GM12878 (cell line): ENCODE measurements around the gene NDUFV2. TPM values are rescaled to one million over a fixed set of nuclear protein-coding genes. Genes with fewer than 3 reads are reported as not detected.

Experiments
- ATAC-seq: fragments of 200-7000 bp; cut with Tn5 transposase; 3 replicates; pipeline ENCODE4 v1.9.1; 2020; ENCODE audit warnings: mild to moderate bottlenecking, moderate library complexity
- BruUV-seq: library from RNA; stranded (reverse); fragments of 400-500 nt; replicated peaks from 2 replicates; lab custom pipeline; 2021; lab: Mats Ljungman, UMichigan
- CTCF ChIA-PET: fragments of 300-600 bp; sonication (Branson Sonifier 250); formaldehyde crosslinking; extraction: SDS; loops from one replicate; lab custom pipeline; 2021; ENCODE audit warnings: inconsistent platforms; lab: Yijun Ruan, JAX
- POLR2A ChIA-PET: fragments of 350-600 bp; formaldehyde crosslinking; extraction: SDS; loops from one replicate; lab custom pipeline; 2021; ENCODE audit warnings: inconsistent platforms; lab: Charles Lee
- RAD21 ChIA-PET: fragments of 300-600 bp; sonication (Branson Sonifier 250); formaldehyde crosslinking; loops from one replicate; lab custom pipeline; 2023; ENCODE audit warnings: antibody characterized with exemption; ENCODE audit not compliant: unreplicated experiment; lab: Charles Lee
- SMC1A ChIA-PET: fragments of 300-600 bp; sonication (Branson Sonifier 250); formaldehyde crosslinking; loops from one replicate; lab custom pipeline; 2023; ENCODE audit not compliant: unreplicated experiment, uncharacterized antibody; lab: Charles Lee
- DNase-seq: peaks from one replicate; pipeline ENCODE4 v3.0.0-alpha.2; 2011; ENCODE audit warnings: low read depth, low spot score
- FAIRE-seq: peaks from 3 replicates; lab custom pipeline; 2011; peaks lifted over from hg19 to GRCh38; lab: Jason Lieb, UNC
- H2AFZ ChIP-seq: 2 replicates; pipeline ENCODE4 v1.6.0; 2011; ENCODE audit warnings: low read depth, low read length, control low read depth; ENCODE audit not compliant: control insufficient read depth
- H3K27ac ChIP-seq: 2 replicates; pipeline ENCODE4 v1.5.1; 2011; ENCODE audit warnings: control low read depth; ENCODE audit not compliant: control insufficient read depth, insufficient read depth
- H3K27me3 ChIP-seq, 2 experiments: replicated peaks in 1 of 2; 2 replicates each; pipeline versions ENCODE4 v1.6.0 to v1.6.1; 2011; ENCODE audit warnings: low read length in 1 of 2; ENCODE audit not compliant: control insufficient read depth in 2 of 2, insufficient read depth in 2 of 2
- H3K36me3 ChIP-seq, 2 experiments: 2 replicates each; pipeline ENCODE4 v1.5.1; 2011; ENCODE audit warnings: low read length in 1 of 2; ENCODE audit not compliant: control insufficient read depth in 2 of 2, insufficient read depth in 2 of 2
- H3K4me1 ChIP-seq: 2 replicates; pipeline ENCODE4 v1.6.1; 2011; ENCODE audit warnings: mild to moderate bottlenecking, low read length, moderate library complexity, mixed read lengths; ENCODE audit not compliant: control insufficient read depth, insufficient read depth
- H3K4me2 ChIP-seq: 2 replicates; pipeline ENCODE4 v1.6.0; 2011; ENCODE audit warnings: control low read depth; ENCODE audit not compliant: control insufficient read depth, insufficient read depth
- H3K4me3 ChIP-seq: fragments of 200-600 bp; sonication (generic); 2 replicates; pipeline ENCODE4 v1.5.1; 2016
- H3K79me2 ChIP-seq: 2 replicates; pipeline ENCODE4 v1.6.0; 2011; ENCODE audit warnings: low read length; ENCODE audit not compliant: control insufficient read depth, insufficient read depth
- H3K9ac ChIP-seq: 2 replicates; pipeline ENCODE4 v1.8.0; 2011; ENCODE audit warnings: low read length, control low read depth, mixed read lengths; ENCODE audit not compliant: control insufficient read depth, insufficient read depth
- H3K9me3 ChIP-seq: replicated peaks from 3 replicates; pipeline ENCODE4 v1.5.1; 2011; ENCODE audit warnings: mild to moderate bottlenecking, low read length; ENCODE audit not compliant: control insufficient read depth, insufficient read depth
- H4K20me1 ChIP-seq: 2 replicates; pipeline ENCODE4 v1.6.0; 2011; ENCODE audit not compliant: control insufficient read depth, insufficient read depth
- BCL3 ChIP-seq: IDR thresholded peaks from 2 replicates; pipeline ENCODE4 v1.6.1; 2011; ENCODE audit warnings: borderline replicate concordance, low read depth, mild to moderate bottlenecking, moderate library complexity, low read length; ENCODE audit not compliant: insufficient read depth, poor library complexity, severe bottlenecking
- EP300 ChIP-seq, 2 experiments: fragments of 150-350 bp in 1 of 2; IDR thresholded peaks; 2 replicates each; pipeline ENCODE4 v1.6.1; 2011 to 2012; ENCODE audit warnings: low read depth in 2 of 2, low read length in 2 of 2, borderline replicate concordance in 1 of 2, improper control_type of control experiment in 1 of 2, inconsistent platforms in 1 of 2; ENCODE audit not compliant: control insufficient read depth in 1 of 2
- HDAC6 ChIP-seq: fragments of 200-600 bp; sonication (generic); IDR thresholded peaks from one replicate; pipeline ENCODE4 v1.8.0; 2017; ENCODE audit warnings: antibody characterized with exemption; ENCODE audit not compliant: unreplicated experiment
- USF2 ChIP-seq: IDR thresholded peaks from 2 replicates; pipeline ENCODE4 v1.6.1; 2011; ENCODE audit warnings: low read depth, low read length, improper control_type of control experiment, borderline replicate concordance
- WGBS: methylation state at CpG from one replicate; pipeline ENCODE4 v1.1.6; 2016; ENCODE audit warnings: low lambda C conversion rate; ENCODE audit not compliant: insufficient replicate concordance, insufficient coverage; ENCODE audit errors: missing lambda C conversion rate; 5-methylcytosine and 5-hydroxymethylcytosine counted together
- in situ Hi-C: fragments of 300-500 bp; cut with MboI; formaldehyde crosslinking; loops from 9 replicates; pipeline ENCODE4 v1.14.3; 2018; ENCODE audit warnings: mixed read lengths
- intact Hi-C: fragments of 100-400 bp; cut with micrococcal nuclease; formaldehyde crosslinking; loops from one replicate; pipeline ENCODE4 v1.14.2; 2022; ENCODE audit not compliant: unreplicated experiment
- polyA plus RNA-seq, 11 experiments: library from polyadenylated mRNA; depleted of rRNA in 4 of 11; unstranded in 6 of 11; stranded (reverse) in 5 of 11; fragments of >200 nt; fragmentation: Nextera tagmentation in 4 of 11; fragmentation: Illumina TruSeq in 1 of 11; extraction: Ambion mirVana in 4 of 11; extraction: Trizol in 1 of 11; gene quantifications; 1 replicate in 1 of 11; 2 replicates in 10 of 11; pipeline versions ENCODE4 v1.2.1 to v1.2.3, GENCODE V29; 2011 to 2016; ENCODE audit warnings: inconsistent platforms in 2 of 11, missing spikeins in 2 of 11, low read depth in 1 of 11
- total RNA-seq, 4 experiments: library from RNA; depleted of rRNA in 3 of 4; stranded (reverse); fragments of >200 nt in 3 of 4; fragmentation: Illumina TruSeq in 1 of 4; extraction: Trizol in 1 of 4; gene quantifications; 2 replicates each; pipeline versions ENCODE4 v1.2.1 to v1.2.3, GENCODE V29; 2013 to 2021

NDUFV2 gene
- total and polyA plus RNA-seq, 10 of the 15 experiments (the other 5 are each of a cell fraction or from before 2014, with no cell fraction given) = 236 to 590 (median 321) TPM

GRCh38 chr18:9086624-9087023 lies 15.9 kb upstream of the NDUFV2 start:
- CTCF ChIA-PET = no interaction called here
- SMC1A ChIA-PET = interaction anchor here (1.1 to 1.9 kb wide), 3 partner anchors 9 to 32 kb away, joined by 3 to 5 read pairs (median 4); no protein-coding TSS in a partner anchor
- no TSS peak for BruUV-seq
- H3K4me3 ChIP-seq = no peak overlapping the region
- H3K9ac ChIP-seq = no peak overlapping the region
- H3K79me2 ChIP-seq = no peaks in the 10 kb centered on the region
- in situ Hi-C loops = no loop called here
- RAD21 ChIA-PET = no interaction called here
- DNase-seq (no peak), FAIRE-seq (no peak), ATAC-seq (no peak)
- POLR2A ChIA-PET = interaction anchor here (0.6 kb wide), 1 partner anchor 40 kb away, joined by 3 read pairs; no protein-coding TSS in a partner anchor
- WGBS = 88% methylated on average over 1 of the region's 1 CpG
- H3K4me2 ChIP-seq = no peak overlapping the region
- H3K9me3 ChIP-seq = no peaks in the 10 kb centered on the region
- TF ChIP-seq HDAC6 (no peak), BCL3 (no peak), USF2 (no peak), EP300 (IDR thresholded peaks at IDR 0.05; ENCODE audit: borderline replicate concordance in 1 of 2, control insufficient read depth in 1 of 2, low read depth in 2 of 2, low read length in 2 of 2) (no peak)
- H3K36me3 ChIP-seq = no peaks in the 10 kb centered on the region
- H3K27me3 ChIP-seq = no peaks in the 10 kb centered on the region
- peaks cover 11% of the 10 kb centered on the region; the same call in 1 of the 2 replicates for H3K4me1 ChIP-seq
- intact Hi-C loops = no loop called here
- H2AFZ ChIP-seq = no peak overlapping the region
- no peaks in the 10 kb centered on the region for H4K20me1 ChIP-seq
- H3K27ac ChIP-seq = no peak overlapping the region
